RKO (cell line): ENCODE measurements around the gene FUCA2.
"Not testable (repeated sequence)": the region's sequence is repeated elsewhere in the genome, so short reads cannot be mapped to it uniquely, and the experiment has no call there.

Experiments
- DNase-seq: peaks from one replicate; pipeline ENCODE4 v3.0.0-alpha.2; 2016; ENCODE audit warnings: low spot score

The FUCA2 gene

GRCh38 chr6:143535189-143535614 lies 23.7 kb upstream of the FUCA2 start:
- DNase-seq, result no peak

- DNase-seq, result no peak
Observed at GRCh38 chr6:143531720-143532499, 20.4 kb upstream of the FUCA2 start.

GRCh38 chr6:143529095-143529494 lies 17.6 kb upstream of the FUCA2 start:
- peak; percentile 52 for DNase-seq

- no peak for DNase-seq
Observed at GRCh38 chr6:143528164-143528811, 16.8 kb upstream of the FUCA2 start.

- DNase-seq, result no peak
Observed at GRCh38 chr6:143527677-143528076, 16.2 kb upstream of the FUCA2 start.

GRCh38 chr6:143525356-143525755 lies 13.8 kb upstream of the FUCA2 start:
- DNase-seq, result no peak

- DNase-seq, result no peak
Observed at GRCh38 chr6:143522039-143522600, 10.6 kb upstream of the FUCA2 start.

- DNase-seq, result no peak
Observed at GRCh38 chr6:143517447-143517773, 5.9 kb upstream of the FUCA2 start.

- DNase-seq, result no peak
Observed at GRCh38 chr6:143516690-143517446, 5.3 kb upstream of the FUCA2 start.

GRCh38 chr6:143515766-143516355 lies 4.3 kb upstream of the FUCA2 start:
- DNase-seq, result no peak

GRCh38 chr6:143515061-143515760 lies 3.7 kb upstream of the FUCA2 start:
- no peak for DNase-seq

GRCh38 chr6:143513410-143513809 lies 1.9 kb upstream of the FUCA2 start:
- DNase-seq, result no peak

- DNase-seq, result not testable (repeated sequence)
Observed at GRCh38 chr6:143510326-143510725, 1.2 kb downstream of the FUCA2 start.

- no peak for DNase-seq
Observed at GRCh38 chr6:143507358-143508145, 4.0 kb downstream of the FUCA2 start.

- DNase-seq, result no peak
Observed at GRCh38 chr6:143506620-143507019, 4.9 kb downstream of the FUCA2 start.

- no peak for DNase-seq
Observed at GRCh38 chr6:143506199-143506598, 5.3 kb downstream of the FUCA2 start.

GRCh38 chr6:143505537-143505936 lies 6.0 kb downstream of the FUCA2 start:
- DNase-seq, result no peak

- peak; percentile 11 for DNase-seq
Observed at GRCh38 chr6:143505111-143505510, 6.4 kb downstream of the FUCA2 start.

GRCh38 chr6:143504369-143504768 lies 7.2 kb downstream of the FUCA2 start:
- DNase-seq, result no peak

- DNase-seq, result no peak
Observed at GRCh38 chr6:143501851-143502250, 9.7 kb downstream of the FUCA2 start.

GRCh38 chr6:143498428-143498827 lies 13.1 kb downstream of the FUCA2 start:
- no peak for DNase-seq
